Astrocyte of the cerebellum (primary cell): Measurements from ENCODE around the gene TMPRSS4.

ENCODE experiments used
- DNase-seq: peaks from one replicate; pipeline ENCODE4 v3.0.0-alpha.2; 2011; ENCODE audit warnings: low read depth
- H3K4me3 ChIP-seq: 2 replicates; pipeline ENCODE4 v1.5.1; 2011; ENCODE audit warnings: mild to moderate bottlenecking, low read depth, low read length, moderate library complexity
- in situ Hi-C: cut with HindIII; loops from 2 replicates; pipeline ENCODE4 v1.10.0; 2017; ENCODE audit warnings: low sequenced_read_pairs
- TF ChIP-seq, protein P1 (sequence below): IDR thresholded peaks from 2 replicates; pipeline ENCODE4 v1.5.1; 2012; ENCODE audit warnings: low read length, low read depth, moderate library complexity, mild to moderate bottlenecking; ENCODE audit errors: missing control alignments

The TMPRSS4 gene

DNA sequence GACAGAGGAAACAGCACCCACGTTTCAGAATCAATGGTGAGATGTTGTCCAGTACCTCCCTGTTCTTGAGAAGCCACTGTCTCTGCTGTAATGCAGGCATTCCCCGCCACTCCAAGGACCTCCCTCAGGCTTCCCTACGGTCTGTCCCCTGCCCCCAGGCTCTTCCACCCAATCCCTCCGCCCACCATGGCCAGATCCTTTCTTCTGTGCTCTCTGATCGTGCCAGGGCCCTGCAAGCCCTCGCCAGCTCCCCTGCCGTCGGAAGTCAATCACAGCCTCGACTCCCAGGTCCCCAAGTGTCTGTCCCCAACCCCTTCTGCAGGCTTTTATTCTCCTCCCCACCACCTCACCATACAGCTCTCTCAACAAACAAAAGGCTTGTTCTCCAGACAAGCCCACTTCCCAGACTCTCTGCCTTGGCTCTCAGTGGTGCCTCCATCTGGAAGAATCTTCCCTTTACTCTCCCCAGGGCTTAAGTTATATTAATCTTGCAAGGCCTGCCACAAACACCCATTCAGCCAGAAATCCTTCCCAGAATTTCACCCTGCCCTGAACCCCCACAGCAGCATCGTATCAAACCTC, 62.1 kb downstream of the TMPRSS4 start:
- in situ Hi-C loops = no loop called here
- no peak for DNase-seq
- no peak overlapping the region for H3K4me3 ChIP-seq
- TF ChIP-seq, protein P1, sequence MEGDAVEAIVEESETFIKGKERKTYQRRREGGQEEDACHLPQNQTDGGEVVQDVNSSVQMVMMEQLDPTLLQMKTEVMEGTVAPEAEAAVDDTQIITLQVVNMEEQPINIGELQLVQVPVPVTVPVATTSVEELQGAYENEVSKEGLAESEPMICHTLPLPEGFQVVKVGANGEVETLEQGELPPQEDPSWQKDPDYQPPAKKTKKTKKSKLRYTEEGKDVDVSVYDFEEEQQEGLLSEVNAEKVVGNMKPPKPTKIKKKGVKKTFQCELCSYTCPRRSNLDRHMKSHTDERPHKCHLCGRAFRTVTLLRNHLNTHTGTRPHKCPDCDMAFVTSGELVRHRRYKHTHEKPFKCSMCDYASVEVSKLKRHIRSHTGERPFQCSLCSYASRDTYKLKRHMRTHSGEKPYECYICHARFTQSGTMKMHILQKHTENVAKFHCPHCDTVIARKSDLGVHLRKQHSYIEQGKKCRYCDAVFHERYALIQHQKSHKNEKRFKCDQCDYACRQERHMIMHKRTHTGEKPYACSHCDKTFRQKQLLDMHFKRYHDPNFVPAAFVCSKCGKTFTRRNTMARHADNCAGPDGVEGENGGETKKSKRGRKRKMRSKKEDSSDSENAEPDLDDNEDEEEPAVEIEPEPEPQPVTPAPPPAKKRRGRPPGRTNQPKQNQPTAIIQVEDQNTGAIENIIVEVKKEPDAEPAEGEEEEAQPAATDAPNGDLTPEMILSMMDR = no peak

DNA sequence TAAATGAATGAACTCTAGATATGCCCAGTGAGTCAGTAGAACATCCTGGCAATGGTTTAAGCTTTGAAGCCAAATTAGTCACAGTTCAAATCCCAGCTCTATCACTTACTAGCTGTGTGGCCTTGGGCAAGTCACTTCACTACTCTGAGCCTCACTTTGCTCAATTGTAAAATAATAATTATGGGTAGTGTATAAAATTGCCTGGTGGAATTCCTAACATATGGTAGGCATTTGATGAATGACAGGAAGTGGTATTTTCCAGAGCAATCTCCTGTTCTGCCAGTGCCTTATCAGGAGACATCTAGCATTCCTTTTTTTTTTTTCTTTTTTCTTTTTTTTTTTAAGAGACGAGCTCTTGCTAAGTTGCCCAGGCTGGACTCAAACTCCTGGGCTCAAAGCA, 62.7 kb downstream of the TMPRSS4 start:
- TF ChIP-seq, protein P1 = no peak
- in situ Hi-C loops = no loop called here

DNA sequence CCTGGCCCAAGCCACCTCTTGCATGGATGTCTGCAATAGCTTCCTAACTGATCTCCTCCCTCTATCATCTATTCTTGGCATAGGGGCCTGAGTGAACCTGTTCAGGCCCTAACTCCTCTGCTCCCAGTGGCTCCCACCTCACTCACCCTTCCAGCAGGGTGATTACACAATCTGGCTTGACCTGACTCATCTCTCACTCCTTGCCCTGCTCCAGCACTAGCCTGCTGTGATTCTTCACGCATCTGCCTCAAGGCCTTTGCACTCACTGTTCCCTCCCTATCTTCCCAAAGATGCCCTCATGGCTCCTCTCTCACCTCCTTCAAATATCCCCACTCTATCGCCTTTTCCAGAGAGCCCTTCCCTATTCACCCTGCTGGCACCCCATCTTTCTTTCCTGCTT, 65.2 kb downstream of the TMPRSS4 start:
- in situ Hi-C loops = no loop called here
- no peak for DNase-seq
- H3K4me3 ChIP-seq = no peak overlapping the region
- TF ChIP-seq, protein P1 = no peak

More for the DNA sequence above, 62.7 kb downstream of the TMPRSS4 start:
- H3K4me3 ChIP-seq = no peak overlapping the region
- DNase-seq = no peak

DNA sequence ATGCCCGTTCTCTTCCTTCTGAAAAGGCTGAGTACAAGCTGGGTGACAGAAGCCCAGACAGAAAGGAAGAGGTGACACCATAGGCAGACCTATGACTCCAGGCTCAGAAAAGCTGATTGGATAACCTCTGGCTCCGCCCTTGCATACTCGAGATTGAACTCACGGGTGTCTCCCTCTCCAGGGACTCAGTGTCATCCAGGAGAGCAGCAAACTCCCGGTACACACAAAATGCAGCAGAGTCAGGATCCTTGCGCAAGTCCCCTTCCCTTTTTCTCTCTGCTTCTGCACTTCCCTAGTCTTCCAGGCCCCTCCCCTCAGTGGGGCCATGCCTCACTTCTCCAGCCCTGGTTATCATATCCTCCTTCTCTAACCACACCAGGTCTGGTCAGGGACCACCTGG, 65.9 kb downstream of the TMPRSS4 start:
- DNase-seq = no peak
- TF ChIP-seq, protein P1 = no peak
- in situ Hi-C loops = no loop called here
- H3K4me3 ChIP-seq = no peak overlapping the region

DNA sequence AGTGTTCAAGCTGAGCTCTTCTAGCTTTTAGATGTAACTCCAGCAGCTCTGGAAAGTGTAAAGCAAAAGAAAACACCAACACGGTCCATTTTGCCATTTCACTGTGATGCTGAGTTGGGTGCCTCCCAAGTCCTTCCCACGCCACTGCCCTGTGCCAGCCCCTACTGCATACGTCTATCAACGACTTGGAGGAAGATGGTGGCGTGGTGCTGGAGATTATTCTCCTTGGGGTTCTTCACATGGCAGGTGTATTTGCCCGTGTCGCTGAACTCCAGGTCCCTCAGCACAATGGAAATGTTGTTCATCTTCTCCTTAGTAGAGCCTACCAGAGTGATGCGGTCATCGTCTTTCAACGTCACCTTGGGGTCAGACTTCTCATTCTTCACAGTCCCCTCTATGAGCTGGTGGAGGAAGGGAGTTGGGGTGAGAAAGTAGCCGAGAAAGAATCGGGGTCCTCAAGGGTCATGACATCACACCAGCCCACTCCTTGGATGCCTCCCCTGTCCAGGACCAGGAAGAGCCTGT, 66.8 kb downstream of the TMPRSS4 start:
- TF ChIP-seq, protein P1 = no peak
- H3K4me3 ChIP-seq = no peak overlapping the region
- no peak for DNase-seq
- in situ Hi-C loops = no loop called here

DNA sequence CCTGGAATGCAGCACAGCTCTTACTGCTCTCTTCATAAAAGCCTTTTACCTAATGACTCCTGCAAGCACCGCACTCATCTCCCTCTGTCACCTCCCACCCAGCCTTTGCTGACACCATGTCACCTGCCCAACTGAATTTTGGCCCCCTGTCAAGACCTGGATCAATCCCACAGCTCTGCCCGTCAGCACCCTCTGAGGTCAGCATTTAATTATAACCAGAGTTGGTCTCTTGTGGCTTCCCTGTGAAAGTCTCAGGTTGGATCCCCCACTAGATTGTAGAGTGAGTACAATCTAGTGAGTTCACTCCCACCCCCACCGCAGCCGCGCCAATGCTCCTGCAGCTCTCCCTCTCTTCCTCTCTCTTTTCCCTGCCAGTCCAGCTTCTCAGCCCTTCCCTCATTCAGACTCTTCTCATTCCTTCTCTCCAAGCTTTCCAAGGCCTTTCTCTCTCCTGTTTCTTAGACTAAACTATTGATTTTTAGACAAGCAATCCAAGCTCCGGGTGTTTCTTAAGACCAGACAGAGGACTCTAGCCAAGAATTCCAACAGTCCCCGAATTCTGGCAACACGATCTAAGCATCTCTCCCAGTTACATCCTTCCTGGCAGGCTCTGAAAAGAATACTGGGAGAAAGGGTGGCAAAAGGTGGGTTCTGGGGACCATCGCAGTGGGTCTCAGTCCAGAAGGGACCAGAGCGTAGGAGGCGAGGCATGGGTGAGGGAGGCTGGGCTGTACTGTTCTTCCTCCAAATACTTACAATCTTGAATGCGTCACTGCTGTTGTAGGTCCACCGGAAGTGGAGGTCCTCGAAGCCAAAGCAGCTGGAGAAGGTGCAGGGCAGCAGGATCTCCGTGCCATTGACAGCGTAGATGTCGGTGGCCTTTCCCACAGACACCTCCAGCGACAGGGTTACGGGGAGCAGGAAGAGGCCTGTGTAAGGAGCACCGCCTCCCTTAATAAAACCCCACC, 67.7 kb downstream of the TMPRSS4 start:
- no peak overlapping the region for H3K4me3 ChIP-seq
- no peak for DNase-seq
- in situ Hi-C loops = loop anchor here (5.0 kb wide), 1 partner anchor 98 kb away; no protein-coding TSS in a partner anchor
- TF ChIP-seq, protein P1 = no peak
